NCI-H187 treated with DMSO at 0.1 percent for 48 hours (cell line): Measurements from ENCODE around the gene FRMPD3.

Source experiments
- DNase-seq: peaks from one replicate; lab custom pipeline; 2025; lab: John Stamatoyannopoulos, UW

The FRMPD3 gene

DNA sequence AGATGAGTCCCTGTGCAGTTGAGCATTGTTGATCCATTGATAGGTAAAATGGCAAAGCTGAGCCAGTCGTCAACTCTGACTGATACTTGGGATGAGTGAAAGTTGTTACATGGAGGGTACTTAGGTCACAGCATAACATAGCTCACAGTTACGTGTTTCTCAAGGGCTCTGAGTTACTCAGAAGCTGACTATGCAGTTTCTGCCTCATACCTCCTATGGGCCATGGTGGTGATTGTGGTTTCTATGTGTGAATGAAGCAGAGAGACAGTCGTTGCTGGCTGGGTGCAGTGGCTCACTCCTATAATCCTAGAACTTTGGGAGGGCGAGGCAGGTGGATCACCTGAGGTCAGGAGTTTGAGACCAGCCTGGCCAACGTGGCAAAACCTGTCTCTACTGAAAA, 30.8 kb downstream of the FRMPD3 start:
- no peak for DNase-seq

DNA sequence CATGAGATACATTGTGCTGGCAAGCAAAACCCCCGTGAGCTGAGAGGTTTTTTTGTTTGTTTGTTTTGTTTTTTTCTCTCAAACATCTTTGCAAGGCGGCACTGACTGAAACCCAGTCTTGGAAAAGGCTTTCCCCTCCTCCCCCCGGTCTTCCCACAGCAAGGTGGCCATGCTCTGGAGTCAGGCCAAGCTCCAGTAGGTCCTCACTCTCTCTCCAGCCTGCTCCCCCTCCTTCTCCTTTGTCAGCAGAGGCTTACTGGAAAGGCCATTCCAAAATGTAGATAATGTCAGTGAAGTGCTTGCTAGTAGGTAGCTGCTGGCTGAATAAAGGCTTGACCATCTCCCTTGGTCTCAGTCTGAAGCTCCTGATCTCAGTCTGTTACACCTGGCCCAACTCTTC, 32.6 kb downstream of the FRMPD3 start:
- no peak for DNase-seq

DNA sequence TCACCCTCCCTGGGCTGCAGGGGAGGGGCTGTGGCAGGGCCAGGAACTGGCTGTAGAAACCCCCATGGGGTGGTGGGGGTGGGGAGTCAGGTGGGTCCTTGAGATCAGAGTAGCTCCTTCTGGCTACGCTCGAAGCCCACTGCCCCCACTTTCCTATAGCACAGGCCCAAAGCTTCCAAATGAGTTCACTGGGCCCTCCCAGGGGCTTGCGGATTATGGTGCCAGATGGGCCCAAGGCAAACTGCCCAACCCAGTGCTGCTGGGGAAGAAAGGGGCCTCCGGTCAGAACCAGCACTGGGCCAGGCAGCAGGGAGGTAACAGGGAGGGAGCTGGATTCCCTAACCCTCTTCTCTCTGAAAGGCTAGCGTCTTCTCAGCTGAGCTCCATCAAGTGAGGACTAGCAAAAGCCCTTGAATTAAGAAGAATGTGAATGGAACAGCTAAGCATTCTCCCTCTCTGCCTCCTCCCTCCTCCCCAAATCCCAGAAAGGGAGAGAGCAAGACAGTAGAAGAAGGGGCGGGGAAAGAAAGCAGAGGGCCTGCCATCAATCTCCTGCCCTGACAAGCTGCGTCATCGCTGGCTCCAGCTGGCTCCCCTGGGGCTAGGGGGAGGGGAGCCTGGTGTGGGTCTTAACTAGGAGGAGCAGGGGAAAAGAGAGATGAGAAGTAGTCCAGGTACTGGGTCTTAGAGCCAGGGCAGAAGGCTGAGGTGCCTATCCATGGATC, 34.7 kb downstream of the FRMPD3 start:
- DNase-seq: peak; percentile 2

DNA sequence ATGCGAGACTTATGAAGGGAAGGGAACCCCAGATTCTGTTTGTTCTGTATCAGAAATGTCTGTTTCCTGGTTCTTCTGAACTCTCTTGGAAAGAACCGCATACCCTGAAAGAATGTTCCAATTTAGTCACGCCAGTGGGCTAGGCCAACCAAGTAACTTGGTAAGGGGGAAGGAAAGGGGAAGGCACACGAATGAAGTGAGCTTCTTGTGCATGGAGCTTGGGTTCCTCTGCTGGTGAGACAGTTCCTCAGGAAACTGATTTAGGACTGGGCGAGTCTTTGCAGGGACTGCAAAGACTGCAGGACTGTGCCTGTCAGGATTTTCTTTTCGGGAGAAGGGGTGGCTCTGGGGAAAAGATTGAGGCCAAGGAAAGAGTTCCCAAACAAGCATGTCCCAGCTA, 35.6 kb downstream of the FRMPD3 start:
- DNase-seq: no peak

DNA sequence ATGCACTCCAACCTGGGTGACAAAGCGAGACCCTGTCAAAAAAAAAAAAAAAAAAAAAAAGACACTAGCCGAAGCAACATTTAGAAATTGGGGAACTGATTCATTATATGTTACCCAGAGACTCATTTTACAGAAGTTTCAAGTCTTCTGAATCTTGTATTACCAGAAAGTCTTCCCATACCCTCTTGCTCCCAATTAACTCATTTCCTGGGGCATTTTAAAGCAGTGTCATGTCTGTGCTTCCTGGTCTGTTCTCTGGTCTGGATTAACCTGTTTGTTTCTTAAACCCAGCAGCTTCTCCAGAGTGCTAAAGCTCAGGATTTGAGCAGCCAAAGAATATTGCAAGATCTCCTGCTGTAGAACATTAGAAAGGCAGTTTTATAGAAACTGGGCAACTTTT, 43.7 kb downstream of the FRMPD3 start:
- no peak for DNase-seq

DNA sequence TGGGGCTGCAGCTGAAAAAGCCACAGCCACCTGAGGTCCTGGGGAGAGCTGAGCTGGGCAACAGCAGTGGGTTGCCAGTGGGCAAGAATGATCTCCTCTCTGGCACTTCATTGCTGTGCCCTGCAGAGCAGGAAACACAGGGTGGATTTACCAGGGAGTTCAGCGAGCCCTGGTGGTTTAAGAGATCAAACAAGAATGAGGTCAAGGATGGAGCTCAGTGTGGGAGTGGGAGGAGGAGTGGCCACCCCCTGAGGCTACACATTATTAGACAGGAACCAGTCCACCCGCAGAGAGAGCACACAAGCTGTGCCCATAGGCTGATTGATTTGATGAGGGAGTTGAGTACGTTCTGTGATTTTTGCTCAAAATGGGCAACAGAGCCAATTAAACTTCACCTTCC, 47.3 kb downstream of the FRMPD3 start:
- no peak for DNase-seq
